HCT116 (cell line): Measurements from ENCODE around the gene DYNLT1. TPM values are rescaled to one million over a fixed set of nuclear protein-coding genes. Genes with fewer than 3 reads are reported as not detected.

Experiments used
- ATAC-seq: fragments of 200-7000 bp; cut with Tn5 transposase; 2 replicates; pipeline ENCODE4 v1.9.1; 2020; ENCODE audit warnings: mild to moderate bottlenecking, moderate library complexity
- BruUV-seq: library from RNA; stranded (reverse); fragments of 400-500 nt; replicated peaks from 2 replicates; lab custom pipeline; 2021; lab: Mats Ljungman, UMichigan
- CTCF ChIA-PET: fragments of 300-600 bp; sonication (Branson Sonifier 250); formaldehyde crosslinking; loops from one replicate; lab custom pipeline; 2021; ENCODE audit warnings: antibody characterized with exemption; lab: Charles Lee
- POLR2A ChIA-PET: fragments of 300-600, 350-600 bp; sonication (Branson Sonifier 250); formaldehyde crosslinking; loops from one replicate; lab custom pipeline; 2021; ENCODE audit warnings: antibody characterized with exemption; lab: Charles Lee
- RAD21 ChIA-PET, 2 experiments: fragments of 300-600 bp; sonication (Branson Sonifier 250); formaldehyde crosslinking; loops; one replicate each; lab custom pipeline; 2023; ENCODE audit warnings: low total read pairs in 2 of 2; ENCODE audit not compliant: uncharacterized antibody in 2 of 2, unreplicated experiment in 2 of 2, low non-redundant PET in 1 of 2; lab: Charles Lee
- DNase-seq: peaks from one replicate; pipeline ENCODE4 v3.0.0-alpha.2; 2010; ENCODE audit warnings: low read depth, low spot score
- H2AFZ ChIP-seq: fragments of 200-600 bp; shearing (Covaris generic), sonication (generic); 2 replicates; pipeline ENCODE4 v1.6.1; 2017; ENCODE audit warnings: low read depth, mixed run types, mixed read lengths, antibody characterized with exemption, low read length; ENCODE audit not compliant: poor library complexity, severe bottlenecking
- H3K27ac ChIP-seq: 2 replicates; pipeline ENCODE4 v1.5.1; 2012; ENCODE audit warnings: low read depth, low read length
- H3K27me3 ChIP-seq: fragments of 200-600 bp; sonication (generic); 2 replicates; pipeline ENCODE4 v1.6.1; 2016; ENCODE audit warnings: mixed run types, low read length, mixed read lengths; ENCODE audit not compliant: insufficient read depth
- H3K36me3 ChIP-seq, 2 experiments: fragments of 200-500 bp in 1 of 2; fragments of 200-600 bp in 1 of 2; sonication (Bioruptor generic) in 1 of 2; sonication (generic) in 1 of 2; 2 replicates each; pipeline versions ENCODE4 v1.5.1 to v1.6.1; 2014 to 2016; ENCODE audit warnings: low read length in 2 of 2, inconsistent platforms in 1 of 2, mixed read lengths in 1 of 2, mixed run types in 1 of 2; ENCODE audit not compliant: insufficient read depth in 2 of 2, control insufficient read depth in 1 of 2
- H3K4me1 ChIP-seq, 2 experiments: fragments of 200-600 bp in 1 of 2; sonication (generic) in 1 of 2; 2 replicates each; pipeline versions ENCODE4 v1.5.1 to v1.6.1; 2012 to 2017; ENCODE audit warnings: low read length in 2 of 2, inconsistent platforms in 1 of 2, mild to moderate bottlenecking in 1 of 2, mixed read lengths in 1 of 2, mixed run types in 1 of 2, moderate library complexity in 1 of 2; ENCODE audit not compliant: insufficient read depth in 2 of 2, control insufficient read depth in 1 of 2
- H3K4me2 ChIP-seq: fragments of 200-600 bp; sonication (generic); 2 replicates; pipeline ENCODE4 v1.6.1; 2017; ENCODE audit warnings: mixed run types, low read length, mixed read lengths
- H3K4me3 ChIP-seq, 2 experiments: fragments of 200-600 bp in 1 of 2; sonication (generic) in 1 of 2; replicated peaks in 1 of 2; 2 replicates each; pipeline ENCODE4 v1.5.1; 2011 to 2016; ENCODE audit warnings: low read length in 2 of 2, control low read depth in 1 of 2, low read depth in 1 of 2, mild to moderate bottlenecking in 1 of 2, mixed read lengths in 1 of 2, mixed run types in 1 of 2
- H3K79me2 ChIP-seq: fragments of 200-600 bp; sonication (generic); 2 replicates; pipeline ENCODE4 v1.6.1; 2017; ENCODE audit warnings: mild to moderate bottlenecking, mixed run types, low read length, moderate library complexity, mixed read lengths; ENCODE audit not compliant: insufficient read depth
- H3K9ac ChIP-seq: fragments of 200-600 bp; sonication (generic); 2 replicates; pipeline ENCODE4 v1.6.1; 2016; ENCODE audit warnings: low read length, mixed read lengths
- H3K9me2 ChIP-seq: fragments of 200-600 bp; sonication (generic), shearing (Covaris generic); 2 replicates; pipeline ENCODE4 v1.6.1; 2017; ENCODE audit warnings: mixed run types, mild to moderate bottlenecking, moderate library complexity; ENCODE audit not compliant: insufficient read depth
- H3K9me3 ChIP-seq, 2 experiments: fragments of 200-500 bp in 1 of 2; fragments of 200-600 bp in 1 of 2; sonication (Bioruptor generic) in 1 of 2; sonication (generic) in 1 of 2; 2 replicates each; pipeline ENCODE4 v1.6.1; 2014 to 2017; ENCODE audit warnings: low read length in 2 of 2, mixed read lengths in 2 of 2, inconsistent platforms in 1 of 2, low read depth in 1 of 2, mild to moderate bottlenecking in 1 of 2, mixed run types in 1 of 2, moderate library complexity in 1 of 2; ENCODE audit not compliant: control insufficient read depth in 1 of 2, insufficient read depth in 1 of 2
- H4K20me1 ChIP-seq: fragments of 200-600 bp; sonication (generic), shearing (Covaris generic); 2 replicates; pipeline ENCODE4 v1.6.1; 2017; ENCODE audit warnings: mixed run types, mild to moderate bottlenecking, moderate library complexity; ENCODE audit not compliant: insufficient read depth
- ATF3 ChIP-seq: IDR thresholded peaks from 2 replicates; pipeline ENCODE4 v1.6.1; 2012
- CTCF ChIP-seq, 3 experiments: fragments of 200-600 bp in 1 of 3; sonication (generic) in 1 of 3; IDR thresholded peaks in 2 of 3; conservative IDR thresholded peaks in 1 of 3; 2 replicates each; pipeline ENCODE4 v1.5.1; 2012 to 2017; ENCODE audit warnings: low read depth in 2 of 3, low read length in 2 of 3, antibody characterized with exemption in 1 of 3, borderline replicate concordance in 1 of 3, control low read depth in 1 of 3, mild to moderate bottlenecking in 1 of 3, mixed read lengths in 1 of 3, mixed run types in 1 of 3, moderate library complexity in 1 of 3; ENCODE audit not compliant: insufficient read depth in 1 of 3
- ELF1 ChIP-seq: IDR thresholded peaks from 2 replicates; pipeline ENCODE4 v1.6.1; 2012; ENCODE audit warnings: low read depth, borderline replicate concordance
- EZH2 ChIP-seq: fragments of 200-600 bp; sonication (generic); IDR thresholded peaks from 2 replicates; pipeline ENCODE4 v1.6.1; 2017; ENCODE audit warnings: antibody characterized with exemption, mixed run types
- FOSL1 ChIP-seq: IDR thresholded peaks from 2 replicates; pipeline ENCODE4 v1.6.1; 2012; ENCODE audit warnings: low read depth
- JUND ChIP-seq: IDR thresholded peaks from 2 replicates; pipeline ENCODE4 v1.6.1; 2012
- POLR2AphosphoS5 ChIP-seq: IDR thresholded peaks from 2 replicates; pipeline ENCODE4 v1.6.1; 2011; ENCODE audit warnings: mild to moderate bottlenecking, low read depth, low read length, moderate library complexity
- SP1 ChIP-seq: IDR thresholded peaks from 2 replicates; pipeline ENCODE4 v1.6.1; 2012; ENCODE audit warnings: low read depth
- TCF7L2 ChIP-seq: IDR thresholded peaks from 2 replicates; pipeline ENCODE4 v1.7.0; 2011; ENCODE audit warnings: borderline replicate concordance, inconsistent platforms; ENCODE audit not compliant: insufficient read depth, insufficient read length; ENCODE audit errors: extremely low read depth
- YY1 ChIP-seq: IDR thresholded peaks from 2 replicates; pipeline ENCODE4 v1.6.1; 2011; ENCODE audit warnings: low read length, low read depth, moderate library complexity, mild to moderate bottlenecking; ENCODE audit not compliant: insufficient replicate concordance; ENCODE audit errors: extremely low read depth
- ZBTB33 ChIP-seq: IDR thresholded peaks from 2 replicates; pipeline ENCODE4 v1.6.1; 2011; ENCODE audit warnings: mild to moderate bottlenecking, low read length, moderate library complexity; ENCODE audit not compliant: insufficient replicate concordance; ENCODE audit errors: extremely low read depth
- ZFX ChIP-seq: fragments of 450-650 bp; IDR thresholded peaks from 2 replicates; pipeline ENCODE4 v1.6.1; 2017
- intact Hi-C: fragments of 100-400 bp; cut with micrococcal nuclease; formaldehyde crosslinking; loops from 2 replicates; pipeline ENCODE4 v1.10.0; 2022
- total RNA-seq: library from RNA; stranded (reverse); gene quantifications from one replicate; pipeline ENCODE4 v1.2.1, GENCODE V29; 2021; ENCODE audit not compliant: unreplicated experiment

The DYNLT1 gene
- total RNA-seq, 1 experiment from 2014 or later: 239 TPM

GRCh38 chr6:158680481-158680880 lies 35.9 kb upstream of the DYNLT1 start (continued):
- TF ChIP-seq POLR2AphosphoS5: no peak
- TF ChIP-seq ZFX: no peak
- TF ChIP-seq ZBTB33: no peak
- no peak for TF ChIP-seq TCF7L2
- TF ChIP-seq ELF1: no peak
- no peak for TF ChIP-seq ATF3
- TF ChIP-seq, all 23 proteins: peak for 0

- H3K9me3 ChIP-seq: no peaks in the 10 kb centered on the region
- DNase-seq (no peak), ATAC-seq (no peak)
- H3K27me3 ChIP-seq: no peaks in the 10 kb centered on the region
- TF ChIP-seq EZH2: no peak
- TF ChIP-seq YY1: no peak
- TF ChIP-seq JUND: no peak
- TF ChIP-seq TCF7L2: no peak
- TF ChIP-seq ZBTB33: no peak
- no peak for TF ChIP-seq FOSL1
- no peak for TF ChIP-seq POLR2AphosphoS5
- TF ChIP-seq CTCF (IDR thresholded peaks at IDR 0.05 in 2 of 3, conservative IDR thresholded peaks at IDR 0.05 in 1 of 3; ENCODE audit: borderline replicate concordance in 1 of 3, insufficient read depth in 1 of 3, low read depth in 2 of 3, low read length in 2 of 3): no peak
- TF ChIP-seq ATF3: no peak
- TF ChIP-seq SP1: no peak
- no peak overlapping the region for H3K27ac ChIP-seq
- H3K4me3 ChIP-seq: no peak overlapping the region
- ChIA-PET POLR2A (no interaction called here), RAD21 (no interaction called here), CTCF (interaction anchor here (1.1 kb wide), 1 partner anchor 466 kb away, joined by 3 read pairs; no protein-coding TSS in a partner anchor)
- no peak overlapping the region for H3K4me2 ChIP-seq
- no TSS peak for BruUV-seq
- H3K9me2 ChIP-seq: no peaks in the 10 kb centered on the region
- peaks cover 12 to 16% of the 10 kb centered on the region in 2 experiments; a peak in 3 of 4 replicates for H3K4me1 ChIP-seq
- H4K20me1 ChIP-seq: no peaks in the 10 kb centered on the region
- no peaks in the 10 kb centered on the region for H3K36me3 ChIP-seq
- H3K9ac ChIP-seq: no peak overlapping the region
- H2AFZ ChIP-seq: no peak overlapping the region
- intact Hi-C loops: no loop called here
- H3K79me2 ChIP-seq: no peaks in the 10 kb centered on the region; the same call in 1 of the 2 replicates
Observed at GRCh38 chr6:158680015-158680414, 35.5 kb upstream of the DYNLT1 start.
